SIG-M5 (cell line): ENCODE data around the gene MCF2L2.
"Not testable (repeated sequence)": the region's sequence is repeated elsewhere in the genome, so short reads cannot be mapped to it uniquely, and the experiment has no call there.

Source experiments
- DNase-seq: peaks from one replicate; lab custom pipeline; 2025; lab: John Stamatoyannopoulos, UW

Gene MCF2L2

GRCh38 chr3:183428447-183429211 is at the start of gene MCF2L2:
Gene MCF2L2 (minus strand): TSS chr3:183428619. CDS start chr3:183427977, 642 bp downstream.
- no peak for DNase-seq

- DNase-seq = no peak
Observed at GRCh38 chr3:183477801-183478456, 49.5 kb upstream of the MCF2L2 start.

- not testable (repeated sequence) for DNase-seq
Observed at GRCh38 chr3:183475764-183476162, 47.3 kb upstream of the MCF2L2 start.

GRCh38 chr3:183475016-183475763 is 46.8 kb upstream of the MCF2L2 start:
- no peak for DNase-seq

GRCh38 chr3:183473969-183474368 is 45.5 kb upstream of the MCF2L2 start:
- no peak for DNase-seq

GRCh38 chr3:183472155-183472554 is 43.7 kb upstream of the MCF2L2 start:
- no peak for DNase-seq

- no peak for DNase-seq
Observed at GRCh38 chr3:183468424-183468823, 40.0 kb upstream of the MCF2L2 start.

GRCh38 chr3:183466575-183466974 is 38.2 kb upstream of the MCF2L2 start:
- no peak for DNase-seq

- not testable (repeated sequence) for DNase-seq
Observed at GRCh38 chr3:183465710-183466109, 37.3 kb upstream of the MCF2L2 start.

- no peak for DNase-seq
Observed at GRCh38 chr3:183464480-183464879, 36.1 kb upstream of the MCF2L2 start.

- DNase-seq = no peak
Observed at GRCh38 chr3:183460081-183461055, 31.9 kb upstream of the MCF2L2 start.

- no peak for DNase-seq
Observed at GRCh38 chr3:183455089-183455488, 26.7 kb upstream of the MCF2L2 start.

GRCh38 chr3:183454064-183454463 is 25.6 kb upstream of the MCF2L2 start:
- no peak for DNase-seq

GRCh38 chr3:183449791-183450190 is 21.4 kb upstream of the MCF2L2 start:
- no peak for DNase-seq

- no peak for DNase-seq
Observed at GRCh38 chr3:183449391-183449790, 21.0 kb upstream of the MCF2L2 start.

GRCh38 chr3:183448369-183449128 is 20.1 kb upstream of the MCF2L2 start:
- DNase-seq = no peak

- DNase-seq = peak; percentile 13
Observed at GRCh38 chr3:183447206-183448001, 19.0 kb upstream of the MCF2L2 start.

GRCh38 chr3:183446838-183447205 is 18.4 kb upstream of the MCF2L2 start:
- DNase-seq = no peak

GRCh38 chr3:183444748-183445147 is 16.3 kb upstream of the MCF2L2 start:
- DNase-seq = no peak
